ENCODE measurements around the gene HERPUD1. TPM values are rescaled to one million over a fixed set of nuclear protein-coding genes. Genes with fewer than 3 reads are reported as not detected.
"Not testable (repeated sequence)": the region's sequence is repeated elsewhere in the genome, so short reads cannot be mapped to it uniquely, and the experiment has no call there.

The HERPUD1 gene
- polyA plus RNA-seq, 3 donors: 41.7 to 149 (median 75.2) TPM

DNA sequence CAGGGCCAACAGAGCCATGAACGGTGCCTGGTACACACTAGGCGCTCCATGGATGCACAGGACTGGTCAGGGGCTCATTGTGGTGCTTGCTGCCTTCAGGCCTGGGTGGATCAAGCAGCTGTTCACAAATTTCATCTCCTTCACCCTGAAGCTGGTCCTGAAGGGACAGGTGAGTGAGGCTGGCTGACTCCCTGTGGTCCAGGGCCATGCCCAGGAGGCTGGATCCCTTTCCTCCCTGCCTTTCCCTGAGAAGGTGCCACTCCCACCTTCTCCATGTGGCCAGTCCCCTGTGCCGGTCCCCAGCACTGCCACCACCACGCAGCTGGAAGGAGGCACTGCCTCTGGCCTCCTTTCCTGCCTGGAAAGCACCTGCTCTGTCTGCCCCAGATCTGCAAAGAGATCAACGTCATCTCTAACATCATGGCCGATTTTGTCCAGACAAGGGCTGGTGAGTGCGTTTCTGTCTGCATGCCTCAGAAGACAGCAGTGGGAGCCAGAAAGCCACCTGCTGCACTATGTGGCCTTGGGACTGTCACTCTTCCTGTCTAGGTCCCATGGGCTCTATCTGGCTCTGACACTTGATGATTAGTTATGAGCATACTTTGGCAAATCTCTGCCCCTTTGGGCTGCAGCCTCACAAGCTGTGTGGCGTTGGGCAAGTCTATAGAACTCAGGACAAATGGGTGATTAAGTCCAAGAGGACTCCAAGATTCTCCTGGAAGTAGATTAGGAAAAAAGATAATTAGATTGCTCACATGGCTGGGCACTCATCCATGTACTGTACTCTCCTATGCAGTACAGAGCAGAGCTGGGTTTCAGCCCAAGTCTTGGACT is 39.2 kb downstream of the HERPUD1 start:
- H3K27ac ChIP-seq (ENCODE audit: low read depth, low read length): no peak overlapping the region
- WGBS, 3 donors: 50 to 75% (median 58%) methylated on average over 8 of the region's 8 CpGs

DNA sequence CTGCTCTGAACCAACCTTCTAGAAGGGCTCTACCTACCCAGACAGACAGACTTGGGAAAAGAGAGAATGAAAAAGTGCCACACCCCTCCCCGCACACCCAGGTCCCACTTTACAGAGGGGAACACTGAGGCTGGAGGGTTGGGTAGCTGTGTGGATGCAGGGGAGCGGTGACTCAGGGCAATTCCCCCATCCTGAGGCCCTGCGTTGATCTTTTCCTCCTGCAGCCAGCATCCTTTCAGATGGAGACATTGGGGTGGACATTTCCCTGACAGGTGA is 39.8 kb downstream of the HERPUD1 start:
- 95 to 99% (median 96%) methylated on average over 3 of the region's 3 CpGs for WGBS, 3 donors
- no peak overlapping the region for H3K27ac ChIP-seq (ENCODE audit: low read depth, low read length)

DNA sequence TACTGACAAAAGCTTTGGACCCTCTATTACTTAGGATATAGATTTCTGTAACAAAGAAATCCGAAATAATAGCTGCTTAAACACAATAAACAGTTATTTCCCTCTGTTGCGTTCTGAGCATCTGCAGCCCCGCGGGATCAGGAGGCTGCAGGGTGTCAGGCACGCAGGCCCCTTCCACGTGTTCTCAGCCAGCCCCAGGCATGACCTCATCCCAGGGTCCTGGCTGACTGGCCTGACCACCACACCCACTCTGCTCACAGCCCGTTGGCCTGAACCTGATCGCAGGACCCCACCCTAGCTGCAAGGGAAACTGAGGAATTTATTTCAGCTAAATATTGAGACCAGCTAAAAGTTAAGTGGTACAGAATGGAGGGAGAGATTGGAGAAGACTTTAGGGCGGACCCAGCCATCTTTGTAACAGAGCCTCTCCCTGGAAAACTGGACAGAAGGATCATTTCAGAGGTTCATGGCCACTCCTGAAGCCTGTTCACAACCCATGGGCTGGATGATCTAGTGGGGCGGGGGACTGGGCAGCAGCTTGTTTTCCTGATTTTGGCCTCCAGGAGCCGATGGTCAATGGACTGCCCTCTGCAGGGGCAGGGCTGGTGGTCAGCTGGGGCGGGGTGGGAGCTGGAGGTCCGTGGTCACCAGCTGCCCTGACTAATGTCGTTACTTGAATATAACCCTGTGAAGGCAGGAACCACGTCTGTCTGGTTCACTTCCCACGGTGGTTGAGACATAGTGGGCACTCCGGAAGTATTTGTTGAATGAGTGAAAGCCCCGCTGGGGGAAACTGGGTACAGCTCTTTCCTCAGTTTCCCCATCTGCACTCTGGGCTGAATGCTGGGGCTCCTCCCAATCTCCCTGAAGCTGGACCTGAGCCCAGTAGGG is 40.7 kb downstream of the HERPUD1 start:
- WGBS, 3 donors: 62 to 77% (median 69%) methylated on average over 18 of the region's 18 CpGs

DNA sequence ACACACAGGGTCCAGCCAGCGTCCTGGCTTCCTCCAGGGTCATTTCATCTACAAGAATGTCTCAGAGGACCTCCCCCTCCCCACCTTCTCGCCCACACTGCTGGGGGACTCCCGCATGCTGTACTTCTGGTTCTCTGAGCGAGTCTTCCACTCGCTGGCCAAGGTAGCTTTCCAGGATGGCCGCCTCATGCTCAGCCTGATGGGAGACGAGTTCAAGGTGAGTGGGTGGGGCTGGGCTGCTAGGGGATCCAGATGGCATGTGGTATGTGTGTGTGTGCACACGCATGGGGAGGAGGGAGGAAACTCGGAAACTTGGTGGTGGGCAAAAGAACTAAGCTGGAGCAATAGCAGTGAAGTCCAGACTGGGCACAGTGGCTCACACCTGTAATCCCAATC is 41.4 kb downstream of the HERPUD1 start:
- H3K27ac ChIP-seq (ENCODE audit: low read depth, low read length): no peak overlapping the region
- WGBS, 3 donors: 83 to 90% (median 85%) methylated on average over 9 of the region's 9 CpGs

More for the DNA sequence above, 40.7 kb downstream of the HERPUD1 start:
- H3K27ac ChIP-seq (ENCODE audit: low read depth, low read length): no peak overlapping the region

DNA sequence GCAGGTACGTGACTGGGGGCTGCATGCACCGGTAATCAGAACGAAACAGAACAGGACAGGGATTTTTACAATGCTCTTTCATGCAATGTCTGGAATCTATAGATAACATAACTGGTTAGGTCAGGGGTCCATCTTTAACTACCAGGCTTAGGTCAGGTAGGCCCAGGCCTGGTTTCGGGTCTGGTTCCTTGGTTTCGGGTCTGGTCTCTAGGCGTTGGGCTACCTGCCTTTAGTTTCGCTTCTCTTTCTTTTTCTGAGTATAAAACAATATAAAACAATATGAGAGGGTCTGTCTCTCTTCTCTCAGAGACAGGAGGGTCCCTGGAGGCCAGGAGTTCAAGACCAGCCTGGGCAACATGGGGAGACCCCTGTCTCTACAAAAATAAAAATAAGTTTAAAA is 42.0 kb downstream of the HERPUD1 start:
- WGBS, 3 donors: 77 to 96% (median 82%) methylated on average over 7 of the region's 7 CpGs
- H3K27ac ChIP-seq (ENCODE audit: low read depth, low read length): not testable (repeated sequence)

DNA sequence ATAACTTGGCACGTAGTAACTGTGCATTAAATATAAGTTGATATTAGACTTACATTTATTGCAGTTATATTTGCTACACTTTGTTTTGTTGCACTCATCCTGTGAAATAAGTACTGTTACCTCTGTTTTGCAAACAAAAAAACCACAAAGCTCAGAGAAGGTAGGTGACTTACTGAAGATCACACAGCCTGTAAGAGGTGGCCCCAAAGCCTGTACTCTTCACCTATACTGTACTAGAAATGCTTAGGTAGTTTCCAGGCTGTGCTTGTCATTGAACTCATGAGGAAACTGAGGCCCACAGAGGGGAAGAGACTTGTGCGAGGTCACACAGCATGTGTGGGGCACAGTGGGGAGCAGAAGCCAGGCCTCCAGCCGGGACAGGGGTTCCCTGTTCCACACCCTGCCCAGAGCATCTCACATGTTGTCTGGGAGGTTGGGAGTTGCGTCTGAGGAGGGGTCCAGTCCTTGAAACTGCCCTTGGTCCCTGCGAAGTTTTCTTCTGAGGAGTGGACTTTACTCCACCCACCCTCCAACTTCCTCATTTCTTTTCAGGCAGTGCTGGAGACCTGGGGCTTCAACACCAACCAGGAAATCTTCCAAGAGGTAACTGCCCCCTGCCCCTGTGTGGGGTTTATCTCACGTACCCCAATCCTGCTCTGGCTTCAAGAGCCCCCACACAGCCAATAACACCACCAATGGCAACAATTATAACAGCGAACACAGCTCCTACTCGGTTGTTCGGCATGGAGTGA is 42.8 kb downstream of the HERPUD1 start:
- WGBS, 3 donors: 80 to 89% (median 83%) methylated on average over 9 of the region's 9 CpGs
- H3K27ac ChIP-seq (ENCODE audit: low read depth, low read length): no peak overlapping the region

DNA sequence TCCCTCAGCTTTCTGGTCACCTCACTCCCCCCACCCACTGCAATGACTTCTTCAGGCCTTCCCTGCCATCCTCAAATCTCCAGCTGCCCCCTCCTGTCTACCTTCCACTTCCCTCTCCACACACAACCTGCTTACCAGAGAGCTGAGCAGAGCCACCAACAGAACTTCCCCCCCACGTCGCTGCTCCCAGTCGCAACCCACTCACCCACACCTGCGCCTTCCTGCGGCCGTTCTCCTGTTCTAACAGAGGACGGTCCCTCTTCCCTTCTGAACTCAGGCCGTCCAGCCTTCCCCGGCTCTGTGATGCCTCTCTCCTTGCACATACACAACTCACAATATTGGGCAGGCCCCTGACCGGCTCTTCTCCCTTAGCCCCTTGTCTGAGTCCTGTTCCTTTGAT is 43.8 kb downstream of the HERPUD1 start:
- H3K27ac ChIP-seq (ENCODE audit: low read depth, low read length): no peak overlapping the region
- 76 to 92% (median 80%) methylated on average over 10 of the region's 10 CpGs for WGBS, 3 donors

DNA sequence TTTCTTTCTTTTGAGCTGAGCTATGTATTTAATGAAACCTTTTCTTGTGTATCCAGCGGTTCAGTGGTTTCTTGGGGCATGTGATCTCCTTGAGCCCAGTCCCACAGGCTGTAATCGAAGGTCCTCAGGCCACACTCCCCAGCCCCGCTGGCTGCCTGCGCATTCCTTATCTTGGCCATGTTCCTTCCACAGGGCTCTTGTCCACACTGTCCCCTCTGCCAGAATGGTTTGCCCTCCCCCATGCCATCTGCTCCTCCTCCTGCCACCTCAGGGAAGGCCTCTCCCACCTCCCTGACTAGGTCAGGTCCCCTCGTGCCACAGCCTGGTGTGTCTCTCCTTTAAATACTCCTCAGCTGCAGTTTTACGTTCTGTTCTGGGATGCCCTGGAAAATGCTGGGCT is 45.3 kb downstream of the HERPUD1 start:
- 74 to 94% (median 77%) methylated on average over 6 of the region's 6 CpGs for WGBS, 3 donors
- H3K27ac ChIP-seq (ENCODE audit: low read depth, low read length): no peak overlapping the region

DNA sequence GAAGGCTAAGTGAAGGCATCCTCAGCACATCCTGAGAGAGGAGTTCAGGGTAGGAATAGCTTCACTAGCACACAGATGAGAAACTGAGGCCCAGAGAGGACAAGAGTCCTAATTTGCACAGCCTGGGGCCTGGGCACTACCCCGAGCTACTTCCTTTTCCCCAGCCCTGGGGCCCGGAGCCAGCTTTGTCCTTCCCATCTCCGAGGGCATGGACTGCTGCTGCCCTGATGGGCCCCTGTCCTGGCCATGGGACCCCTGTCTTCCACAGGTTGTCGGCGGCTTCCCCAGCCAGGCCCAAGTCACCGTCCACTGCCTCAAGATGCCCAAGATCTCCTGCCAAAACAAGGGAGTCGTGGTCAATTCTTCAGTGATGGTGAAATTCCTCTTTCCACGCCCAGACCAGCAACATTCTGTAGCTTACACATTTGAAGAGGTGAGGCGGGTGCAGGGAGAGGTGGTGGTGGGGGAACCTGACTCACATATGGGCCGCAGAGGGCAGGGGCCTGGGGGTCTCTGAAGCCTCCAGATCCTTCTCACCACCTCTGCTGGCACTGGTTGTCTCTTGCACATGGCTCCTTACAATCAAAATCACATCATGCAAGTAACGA is 46.0 kb downstream of the HERPUD1 start:
- no peak overlapping the region for H3K27ac ChIP-seq (ENCODE audit: low read depth, low read length)
- 72 to 91% (median 80%) methylated on average over 11 of the region's 11 CpGs for WGBS, 3 donors

DNA sequence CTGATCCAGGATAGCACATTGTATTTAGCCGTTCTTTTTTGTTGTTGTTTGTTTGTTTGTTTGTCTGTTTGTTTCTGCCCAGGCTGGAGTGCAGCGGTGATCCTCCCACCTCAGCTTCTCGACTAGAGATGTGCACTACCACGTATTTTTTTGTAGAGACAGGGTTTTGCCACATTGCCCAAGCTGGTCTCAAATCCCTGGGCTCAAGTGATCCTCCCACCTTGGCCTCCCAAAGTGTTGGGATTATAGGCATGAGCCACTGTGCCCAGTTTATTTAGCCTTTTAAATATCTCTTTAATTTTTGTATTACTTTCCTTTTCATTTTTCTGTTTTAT is 48.2 kb downstream of the HERPUD1 start:
- H3K27ac ChIP-seq (ENCODE audit: low read depth, low read length): no peak overlapping the region
- 81 to 88% (median 85%) methylated on average over 4 of the region's 4 CpGs for WGBS, 3 donors

DNA sequence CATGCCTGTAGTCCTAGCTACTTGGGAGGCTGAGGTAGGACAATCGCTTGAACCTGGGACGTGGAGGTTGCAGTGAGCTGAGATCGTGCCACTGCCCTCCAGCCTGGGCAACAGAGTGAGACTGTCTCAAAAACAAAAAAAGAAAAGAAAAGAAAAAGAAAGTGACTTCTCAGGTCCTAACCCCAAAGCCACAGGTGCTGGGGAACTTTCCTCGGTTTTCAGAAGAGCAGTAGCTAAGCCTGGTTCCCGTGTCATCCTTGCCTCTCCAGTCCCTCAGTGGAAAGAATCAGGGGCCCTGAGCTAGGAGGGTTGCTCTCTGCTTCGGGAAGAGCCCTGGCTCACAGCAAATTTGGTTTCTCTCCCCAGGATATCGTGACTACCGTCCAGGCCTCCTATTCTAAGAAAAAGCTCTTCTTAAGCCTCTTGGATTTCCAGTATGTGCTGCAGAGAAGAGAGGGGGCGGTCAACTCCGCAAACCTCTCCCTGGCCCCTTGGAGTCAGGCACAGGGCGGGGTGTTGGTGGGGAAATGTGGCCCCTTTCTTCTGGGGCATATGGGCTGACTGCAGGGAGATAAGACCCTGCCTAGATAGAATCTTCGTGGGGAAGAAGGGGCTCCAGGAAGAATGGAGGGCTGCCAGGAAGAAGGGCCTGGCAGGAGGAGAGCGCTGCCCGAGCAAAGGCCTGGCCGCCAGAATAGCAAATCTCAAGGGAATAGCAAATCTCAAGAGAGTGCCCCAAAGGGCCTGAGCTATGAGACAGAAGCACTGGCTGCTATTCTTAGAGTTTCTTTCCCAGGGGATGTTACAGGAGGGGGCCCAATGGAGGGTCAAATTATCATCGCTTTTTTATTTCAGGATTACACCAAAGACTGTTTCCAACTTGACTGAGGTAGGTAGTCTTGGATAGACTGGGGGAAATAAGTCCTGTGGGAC is 49.1 kb downstream of the HERPUD1 start:
- H3K27ac ChIP-seq (ENCODE audit: low read depth, low read length): no peak overlapping the region
- WGBS, 3 donors: 84 to 88% (median 85%) methylated on average over 16 of the region's 16 CpGs

DNA sequence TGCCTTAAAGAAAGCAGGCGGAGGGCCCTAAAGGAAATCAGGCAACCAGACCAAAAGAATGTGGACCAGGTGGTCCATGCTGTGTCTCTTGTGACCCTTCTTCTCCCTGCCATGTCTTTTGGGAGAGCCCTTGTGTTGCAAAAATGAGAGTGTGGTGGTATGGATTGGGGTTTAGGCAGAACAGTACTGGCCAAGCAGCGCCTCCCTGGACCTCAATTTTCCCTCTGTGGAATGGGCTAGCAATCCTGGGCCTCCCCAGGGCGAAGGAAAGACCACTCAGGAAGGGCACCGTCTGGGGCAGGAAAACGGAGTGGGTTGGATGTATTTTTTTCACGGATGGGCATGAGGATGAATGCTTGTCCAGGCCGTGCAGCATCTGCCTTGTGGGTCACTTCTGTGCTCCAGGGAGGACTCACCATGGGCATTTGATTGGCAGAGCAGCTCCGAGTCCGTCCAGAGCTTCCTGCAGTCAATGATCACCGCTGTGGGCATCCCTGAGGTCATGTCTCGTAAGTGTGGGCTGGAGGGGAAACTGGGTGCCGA is 49.9 kb downstream of the HERPUD1 start:
- H3K27ac ChIP-seq (ENCODE audit: low read depth, low read length): no peak overlapping the region
- 83 to 86% (median 83%) methylated on average over 12 of the region's 12 CpGs for WGBS, 3 donors

DNA sequence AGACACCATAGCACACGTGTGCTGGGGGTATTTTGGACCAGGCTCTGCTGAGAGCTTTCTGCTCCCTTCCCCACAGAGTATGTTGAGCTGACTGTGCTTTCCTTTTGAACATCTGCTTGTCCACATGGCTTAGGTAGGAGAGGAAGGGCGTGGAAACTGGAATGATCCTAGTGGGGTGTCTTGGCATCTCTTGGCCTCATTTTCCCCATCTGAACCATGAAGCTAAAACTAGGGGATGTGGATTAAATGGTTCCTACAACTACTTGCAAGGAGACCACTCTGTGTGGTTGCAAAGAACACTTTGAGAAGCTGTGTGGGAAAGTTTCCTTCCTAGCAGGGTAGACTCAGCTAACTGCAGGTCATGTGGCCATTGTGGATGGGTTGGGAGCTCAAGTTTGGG is 50.8 kb downstream of the HERPUD1 start:
- H3K27ac ChIP-seq (ENCODE audit: low read depth, low read length): no peak overlapping the region
- WGBS, 3 donors: 89 to 93% (median 90%) methylated on average over 2 of the region's 2 CpGs

DNA sequence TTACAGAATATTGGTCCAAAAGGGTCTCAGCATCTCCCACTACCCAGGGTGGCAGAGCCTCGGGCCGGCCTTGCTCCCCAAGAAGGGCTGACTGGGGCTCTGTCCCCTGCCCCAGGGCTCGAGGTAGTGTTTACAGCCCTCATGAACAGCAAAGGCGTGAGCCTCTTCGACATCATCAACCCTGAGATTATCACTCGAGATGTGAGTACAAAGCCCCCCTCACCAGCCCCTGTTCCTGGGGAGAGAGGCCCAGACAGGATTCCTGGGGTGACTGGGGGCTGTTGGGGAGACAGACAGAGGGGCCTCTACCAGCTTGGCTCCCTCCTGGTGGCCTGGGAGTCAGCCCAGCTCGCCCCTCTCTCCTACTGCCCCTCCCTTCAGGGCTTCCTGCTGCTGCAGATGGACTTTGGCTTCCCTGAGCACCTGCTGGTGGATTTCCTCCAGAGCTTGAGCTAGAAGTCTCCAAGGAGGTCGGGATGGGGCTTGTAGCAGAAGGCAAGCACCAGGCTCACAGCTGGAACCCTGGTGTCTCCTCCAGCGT is 51.3 kb downstream of the HERPUD1 start:
- no peak overlapping the region for H3K27ac ChIP-seq (ENCODE audit: low read depth, low read length)
- 62 to 79% (median 73%) methylated on average over 9 of the region's 9 CpGs for WGBS, 3 donors

DNA sequence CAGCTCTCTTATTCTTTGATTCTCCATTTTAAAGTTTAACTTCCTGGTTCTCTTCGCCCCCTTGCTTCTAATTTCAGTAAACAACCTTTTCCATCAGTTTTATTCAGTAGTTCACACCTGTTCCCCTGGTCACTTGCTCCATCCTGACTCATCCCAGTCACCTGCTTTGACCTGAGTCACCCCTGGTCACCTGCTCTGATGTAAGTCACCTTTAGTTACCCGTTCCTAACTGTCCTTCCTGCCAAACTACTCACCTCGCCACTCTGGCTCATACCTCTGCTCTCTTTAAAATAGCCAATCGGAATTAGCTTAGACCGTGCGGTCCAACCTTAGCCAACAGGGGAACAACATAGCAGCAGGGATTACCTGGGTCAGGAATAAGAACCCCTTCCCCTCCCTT is 52.7 kb downstream of the HERPUD1 start:
- WGBS, 3 donors: 90 to 92% (median 90%) methylated on average over 6 of the region's 6 CpGs
- H3K27ac ChIP-seq (ENCODE audit: low read depth, low read length): no peak overlapping the region

DNA sequence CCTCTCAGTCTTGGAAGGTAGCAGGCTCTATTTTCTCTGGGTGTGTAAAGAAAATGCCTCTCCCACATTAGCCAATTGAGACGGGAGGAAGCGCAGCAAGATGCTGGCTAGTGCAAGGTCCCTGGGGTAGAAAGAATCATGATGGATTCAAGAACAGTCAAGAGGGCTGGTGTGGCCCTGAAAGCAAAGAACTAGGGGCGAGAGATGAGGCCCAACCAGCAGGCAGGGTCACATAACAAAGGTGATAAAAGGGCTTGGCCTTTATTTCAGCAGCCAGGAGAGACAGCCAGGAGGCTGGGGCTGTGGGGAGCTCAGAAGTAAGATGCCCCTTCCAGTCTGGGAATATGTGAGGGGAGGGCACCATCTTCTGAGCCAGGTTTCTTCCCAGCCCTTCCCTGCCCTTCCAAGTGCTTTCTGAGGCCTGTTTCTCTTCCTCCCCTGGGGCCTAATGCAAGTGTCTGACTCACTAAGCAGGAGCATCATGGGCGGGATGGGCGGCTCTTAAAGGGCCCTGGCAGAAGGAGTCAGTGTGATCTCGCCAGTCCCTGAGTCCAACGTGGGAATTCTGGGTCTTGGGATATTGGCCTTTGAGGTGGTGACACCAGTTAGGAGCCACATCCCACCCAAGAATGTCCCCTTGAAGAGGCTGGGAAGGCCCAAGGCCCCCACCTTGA is 53.5 kb downstream of the HERPUD1 start:
- 57 to 84% (median 59%) methylated on average over 7 of the region's 7 CpGs for WGBS, 3 donors
- H3K27ac ChIP-seq (ENCODE audit: low read depth, low read length): peak overlapping the region; percentile 55

DNA sequence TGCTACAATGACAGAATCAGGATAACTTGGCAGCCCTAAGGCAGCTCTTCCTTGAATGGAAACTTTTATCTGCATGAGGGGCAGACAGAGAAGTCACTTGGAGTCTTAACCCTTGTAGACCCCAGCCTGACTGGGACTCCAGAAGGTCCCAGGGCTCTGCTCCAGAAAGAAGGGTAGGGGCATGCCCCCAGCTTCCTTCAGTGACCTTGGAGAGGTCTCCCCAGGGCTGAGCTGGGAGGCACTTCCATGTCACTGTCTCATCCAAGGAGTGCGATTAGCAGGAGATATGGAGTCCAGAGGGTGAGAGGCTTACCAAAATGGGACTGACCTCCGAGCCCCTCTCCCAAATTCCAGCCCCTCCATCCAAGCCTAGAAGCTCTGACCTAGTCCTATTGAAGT is 54.0 kb downstream of the HERPUD1 start:
- WGBS, 3 donors: 61 to 67% (median 63%) methylated on average over 2 of the region's 2 CpGs
- peak overlapping the region; percentile 55 for H3K27ac ChIP-seq (ENCODE audit: low read depth, low read length)

Measured in adipose tissue (tissue), 3 donors.